ENCODE results near the gene APRT.

APRT gene

DNA sequence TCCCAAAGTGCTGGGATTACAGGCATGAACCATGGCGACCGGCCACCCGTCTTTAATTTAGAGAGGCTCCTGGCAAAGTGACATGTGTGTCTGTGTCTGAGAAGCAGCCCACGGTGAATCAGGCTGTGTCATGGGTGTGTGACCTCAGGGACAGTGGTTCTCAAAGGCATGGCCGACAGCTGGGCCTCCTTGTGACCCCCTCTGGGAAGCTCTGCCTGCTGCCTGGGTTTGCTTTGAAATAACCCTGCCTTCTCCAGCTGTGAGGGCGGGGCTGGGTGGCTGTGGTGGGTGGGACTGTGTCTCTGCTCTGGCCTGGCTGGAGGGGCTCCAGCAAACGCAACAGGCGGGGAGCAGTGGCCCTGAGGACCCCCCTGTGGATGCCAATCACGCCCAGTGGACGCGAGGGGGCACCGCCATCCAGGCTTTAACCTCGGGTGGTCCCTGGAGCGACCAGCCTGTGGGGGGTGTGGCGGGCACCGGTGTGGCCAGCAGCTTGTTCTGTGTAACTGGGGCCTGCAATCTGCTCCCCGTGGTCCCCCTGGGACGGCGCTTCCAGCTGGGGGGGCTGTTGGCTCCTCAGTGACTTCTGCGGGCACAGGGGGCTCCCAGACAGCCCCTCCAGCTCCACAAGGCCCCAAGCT, 8.8 kb upstream of the APRT start:
- no peak overlapping the region for H3K27ac ChIP-seq (ENCODE audit: low read depth, low read length)
- no peaks in the 10 kb centered on the region for H3K36me3 ChIP-seq (ENCODE audit: insufficient read depth, low read length)
- H3K9ac ChIP-seq (ENCODE audit: low read depth, low read length) = no peak overlapping the region
- H3K4me1 ChIP-seq (ENCODE audit: insufficient read depth, low read length) = no peaks in the 10 kb centered on the region
- 90% methylated on average over 20 of the region's 20 CpGs for WGBS
- H3K27me3 ChIP-seq (ENCODE audit: insufficient read depth, low read length) = no peaks in the 10 kb centered on the region
- no peaks in the 10 kb centered on the region for H3K9me3 ChIP-seq (ENCODE audit: insufficient read depth, low read depth, low read length)
- H3K4me3 ChIP-seq (ENCODE audit: low read length) = no peak overlapping the region

DNA sequence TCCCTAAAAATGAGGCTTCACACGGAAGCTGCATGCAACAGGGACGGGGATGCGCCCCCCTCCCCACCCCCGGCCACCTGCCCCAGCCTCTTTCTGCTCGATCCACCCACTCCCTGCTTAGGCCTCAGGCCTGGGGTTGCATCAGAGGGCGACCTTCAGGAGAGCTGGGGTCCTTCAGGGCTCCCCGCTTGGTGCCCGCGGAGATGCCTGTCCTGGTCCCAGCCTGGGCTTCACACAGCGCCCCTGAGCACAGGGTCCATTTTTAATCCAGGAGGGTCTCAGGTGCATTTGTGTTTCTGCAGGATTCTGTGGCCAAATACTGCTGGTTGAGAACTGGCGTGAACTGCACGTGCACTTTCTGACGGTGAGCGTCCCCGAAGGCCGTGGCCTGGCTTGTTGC, 7.4 kb upstream of the APRT start:
- WGBS = 88% methylated on average over 16 of the region's 16 CpGs
- Histone ChIP-seq H3K27me3 (ENCODE audit: insufficient read depth, low read length) (no peaks in the 10 kb centered on the region), H3K36me3 (ENCODE audit: insufficient read depth, low read length) (no peaks in the 10 kb centered on the region), H3K9me3 (ENCODE audit: insufficient read depth, low read depth, low read length) (no peaks in the 10 kb centered on the region), H3K4me1 (ENCODE audit: insufficient read depth, low read length) (no peaks in the 10 kb centered on the region), H3K9ac (ENCODE audit: low read depth, low read length) (no peak overlapping the region), H3K27ac (ENCODE audit: low read depth, low read length) (no peak overlapping the region), H3K4me3 (ENCODE audit: low read length) (no peak overlapping the region)

GRCh38 chr16:88818575-88818874, 6.8 kb upstream of the APRT start:
- no peaks in the 10 kb centered on the region for H3K9me3 ChIP-seq (ENCODE audit: insufficient read depth, low read depth, low read length)
- no peak overlapping the region for H3K4me3 ChIP-seq (ENCODE audit: low read length)
- H3K4me1 ChIP-seq (ENCODE audit: insufficient read depth, low read length) = no peaks in the 10 kb centered on the region
- no peak overlapping the region for H3K27ac ChIP-seq (ENCODE audit: low read depth, low read length)
- 95% methylated on average over 18 of the region's 18 CpGs for WGBS
- H3K9ac ChIP-seq (ENCODE audit: low read depth, low read length) = no peak overlapping the region
- H3K27me3 ChIP-seq (ENCODE audit: insufficient read depth, low read length) = no peaks in the 10 kb centered on the region
- no peaks in the 10 kb centered on the region for H3K36me3 ChIP-seq (ENCODE audit: insufficient read depth, low read length)

DNA sequence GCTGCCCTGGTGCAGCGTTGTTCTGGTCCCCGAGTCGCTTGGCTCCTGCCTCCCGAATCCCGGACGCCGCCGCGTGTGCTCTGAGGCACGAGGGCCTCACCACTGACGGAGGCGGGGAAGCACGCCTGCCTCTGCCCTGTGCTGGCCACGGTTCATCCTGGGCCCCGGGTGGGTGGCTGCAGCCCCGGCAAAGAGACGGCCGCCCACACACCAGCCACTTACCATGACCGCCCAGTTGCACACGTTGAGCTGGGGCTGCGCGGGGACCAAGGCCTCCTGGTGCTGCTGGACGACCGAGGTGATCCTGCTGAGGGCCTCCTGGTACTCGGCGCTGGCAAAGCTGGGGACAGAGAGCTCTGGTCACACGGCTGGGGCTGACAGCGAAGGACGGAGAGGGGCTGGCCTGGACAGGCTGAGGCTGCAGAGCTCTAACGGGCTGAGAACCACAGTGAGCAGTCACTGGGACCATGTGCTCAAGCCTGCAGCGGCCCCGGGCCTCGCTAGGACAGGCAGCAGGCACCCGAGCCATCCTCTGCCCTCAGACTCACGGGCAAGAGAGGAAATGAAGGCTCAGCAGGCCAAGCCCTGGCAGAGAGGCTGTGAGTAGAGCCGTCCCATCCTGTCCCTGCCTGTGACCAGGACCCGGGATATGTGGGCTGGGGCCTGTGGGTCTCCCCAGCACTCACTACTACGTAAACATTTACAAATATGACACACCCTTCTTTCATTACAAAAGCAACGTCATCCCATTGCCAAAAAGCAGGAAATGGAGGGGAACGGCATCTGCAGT, 6.3 kb upstream of the APRT start:
- Histone ChIP-seq H3K27ac (ENCODE audit: low read depth, low read length) (no peak overlapping the region), H3K9me3 (ENCODE audit: insufficient read depth, low read depth, low read length) (no peaks in the 10 kb centered on the region), H3K4me3 (ENCODE audit: low read length) (no peak overlapping the region), H3K9ac (ENCODE audit: low read depth, low read length) (no peak overlapping the region), H3K4me1 (ENCODE audit: insufficient read depth, low read length) (no peaks in the 10 kb centered on the region), H3K27me3 (ENCODE audit: insufficient read depth, low read length) (no peaks in the 10 kb centered on the region), H3K36me3 (ENCODE audit: insufficient read depth, low read length) (no peaks in the 10 kb centered on the region)
- 94% methylated on average over 40 of the region's 40 CpGs for WGBS

DNA sequence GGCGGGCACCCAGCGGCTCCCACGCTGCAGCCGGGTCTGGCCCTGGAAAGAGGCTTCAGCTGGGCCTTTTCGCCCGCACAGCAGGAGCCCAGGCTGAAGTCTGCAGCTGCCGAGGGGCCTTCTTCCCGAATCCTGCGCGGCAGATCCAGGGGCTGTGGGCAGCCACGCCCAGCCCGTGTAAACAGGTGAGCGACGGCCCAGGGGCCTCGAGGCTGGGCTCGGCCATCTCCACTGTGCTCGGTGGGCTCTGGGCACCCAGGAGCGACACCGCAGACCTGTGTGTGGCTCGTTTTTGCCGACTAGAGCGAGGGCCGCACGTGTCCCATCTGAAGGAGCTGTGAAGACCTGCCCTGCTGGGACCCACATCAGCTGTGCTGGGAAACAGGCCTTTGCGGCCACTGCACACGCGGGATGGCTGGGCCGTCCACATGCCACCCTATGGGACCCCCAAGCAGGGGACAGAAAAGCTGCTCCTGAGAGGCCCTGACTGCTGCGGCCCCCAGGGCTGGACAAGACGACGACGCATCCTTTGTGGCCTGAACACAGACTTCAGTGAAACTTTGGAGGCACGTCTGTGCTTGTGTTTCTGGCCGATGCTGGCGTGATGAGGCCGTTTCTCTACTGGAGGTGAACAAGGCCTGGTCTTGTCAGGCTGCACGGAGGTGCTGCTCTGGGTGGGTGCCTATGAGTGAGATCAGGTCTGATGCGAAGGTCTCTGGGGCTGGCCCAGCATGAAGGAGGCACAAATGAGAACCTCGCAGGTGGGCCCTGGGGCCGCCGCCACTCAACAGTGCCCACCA, 5.2 kb upstream of the APRT start:
- no peaks in the 10 kb centered on the region for H3K27me3 ChIP-seq (ENCODE audit: insufficient read depth, low read length)
- H3K4me3 ChIP-seq (ENCODE audit: low read length) = no peak overlapping the region
- no peak overlapping the region for H3K9ac ChIP-seq (ENCODE audit: low read depth, low read length)
- H3K27ac ChIP-seq (ENCODE audit: low read depth, low read length) = no peak overlapping the region
- no peaks in the 10 kb centered on the region for H3K36me3 ChIP-seq (ENCODE audit: insufficient read depth, low read length)
- H3K4me1 ChIP-seq (ENCODE audit: insufficient read depth, low read length) = no peaks in the 10 kb centered on the region
- no peaks in the 10 kb centered on the region for H3K9me3 ChIP-seq (ENCODE audit: insufficient read depth, low read depth, low read length)
- WGBS = 89% methylated on average over 41 of the region's 41 CpGs

DNA sequence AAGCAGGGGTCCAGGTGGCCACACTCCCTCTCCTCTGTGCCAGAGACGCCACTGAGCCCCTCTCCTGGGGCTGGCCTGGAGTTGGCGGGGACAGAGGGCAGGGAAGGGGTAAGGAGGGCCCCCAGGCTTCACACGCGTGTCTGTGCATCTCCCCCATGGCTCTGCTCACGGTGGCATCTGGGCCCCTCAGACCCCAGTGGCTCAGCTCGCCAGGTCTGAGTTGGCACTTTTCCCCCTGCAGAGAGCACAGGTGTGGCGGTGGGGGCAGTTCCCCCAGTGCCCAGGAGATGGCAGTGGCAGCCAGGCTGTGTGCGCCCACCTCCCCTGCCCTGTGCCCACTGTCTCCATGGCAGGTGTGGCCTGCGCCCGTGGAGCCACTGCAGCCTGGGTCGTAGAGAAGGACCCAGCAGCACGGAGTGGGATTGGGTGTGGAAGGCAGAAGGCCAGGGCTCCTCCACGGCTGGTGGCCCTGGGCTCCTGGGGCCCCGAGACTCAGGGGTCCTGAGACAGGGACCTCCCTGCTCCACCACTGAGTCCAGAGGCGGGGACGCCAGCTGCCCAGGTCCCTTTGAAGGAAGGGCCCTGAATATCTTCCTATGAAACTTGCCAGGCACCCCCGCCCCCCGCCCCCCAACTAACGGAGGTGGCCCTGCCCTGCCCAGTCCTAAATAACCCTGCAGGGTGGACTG, 4.3 kb upstream of the APRT start:
- H3K27me3 ChIP-seq (ENCODE audit: insufficient read depth, low read length) = no peaks in the 10 kb centered on the region
- H3K27ac ChIP-seq (ENCODE audit: low read depth, low read length) = no peak overlapping the region
- H3K4me3 ChIP-seq (ENCODE audit: low read length) = no peak overlapping the region
- WGBS = 79% methylated on average over 19 of the region's 19 CpGs
- no peaks in the 10 kb centered on the region for H3K4me1 ChIP-seq (ENCODE audit: insufficient read depth, low read length)
- H3K9me3 ChIP-seq (ENCODE audit: insufficient read depth, low read depth, low read length) = no peaks in the 10 kb centered on the region
- no peak overlapping the region for H3K9ac ChIP-seq (ENCODE audit: low read depth, low read length)
- H3K36me3 ChIP-seq (ENCODE audit: insufficient read depth, low read length) = no peaks in the 10 kb centered on the region

- Histone ChIP-seq H3K27me3 (ENCODE audit: insufficient read depth, low read length) (no peaks in the 10 kb centered on the region), H3K36me3 (ENCODE audit: insufficient read depth, low read length) (peaks cover 4% of the 10 kb centered on the region), H3K4me3 (ENCODE audit: low read length) (no peak overlapping the region), H3K4me1 (ENCODE audit: insufficient read depth, low read length) (no peaks in the 10 kb centered on the region), H3K9ac (ENCODE audit: low read depth, low read length) (no peak overlapping the region), H3K27ac (ENCODE audit: low read depth, low read length) (no peak overlapping the region), H3K9me3 (ENCODE audit: insufficient read depth, low read depth, low read length) (no peaks in the 10 kb centered on the region)
- WGBS = 91% methylated on average over 10 of the region's 10 CpGs
Measured at GRCh38 chr16:88815227-88815626, 3.5 kb upstream of the APRT start.

DNA sequence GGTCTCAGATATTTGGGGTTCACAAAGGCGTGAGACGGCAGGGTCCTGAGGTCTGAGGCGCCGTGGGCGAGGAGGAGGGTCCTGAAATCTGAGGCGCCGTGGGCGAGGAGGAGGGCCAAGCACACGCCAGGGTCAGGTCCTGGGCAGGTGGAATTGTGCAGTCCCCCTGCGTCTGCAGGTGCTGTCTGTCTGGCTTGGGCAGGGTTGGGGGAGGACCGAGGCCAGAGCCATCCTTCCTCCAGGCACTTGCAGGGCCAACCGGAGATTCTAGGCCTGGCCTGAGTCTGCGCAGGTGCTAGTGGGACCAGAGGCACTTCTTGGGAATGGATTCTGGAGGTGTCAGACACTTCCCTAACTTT, 2.4 kb upstream of the APRT start:
- WGBS = 88% methylated on average over 13 of the region's 13 CpGs
- Histone ChIP-seq H3K4me1 (ENCODE audit: insufficient read depth, low read length) (no peaks in the 10 kb centered on the region), H3K4me3 (ENCODE audit: low read length) (no peak overlapping the region), H3K27ac (ENCODE audit: low read depth, low read length) (no peak overlapping the region), H3K27me3 (ENCODE audit: insufficient read depth, low read length) (no peaks in the 10 kb centered on the region), H3K9ac (ENCODE audit: low read depth, low read length) (no peak overlapping the region), H3K36me3 (ENCODE audit: insufficient read depth, low read length) (peaks cover 15% of the 10 kb centered on the region), H3K9me3 (ENCODE audit: insufficient read depth, low read depth, low read length) (no peaks in the 10 kb centered on the region)

DNA sequence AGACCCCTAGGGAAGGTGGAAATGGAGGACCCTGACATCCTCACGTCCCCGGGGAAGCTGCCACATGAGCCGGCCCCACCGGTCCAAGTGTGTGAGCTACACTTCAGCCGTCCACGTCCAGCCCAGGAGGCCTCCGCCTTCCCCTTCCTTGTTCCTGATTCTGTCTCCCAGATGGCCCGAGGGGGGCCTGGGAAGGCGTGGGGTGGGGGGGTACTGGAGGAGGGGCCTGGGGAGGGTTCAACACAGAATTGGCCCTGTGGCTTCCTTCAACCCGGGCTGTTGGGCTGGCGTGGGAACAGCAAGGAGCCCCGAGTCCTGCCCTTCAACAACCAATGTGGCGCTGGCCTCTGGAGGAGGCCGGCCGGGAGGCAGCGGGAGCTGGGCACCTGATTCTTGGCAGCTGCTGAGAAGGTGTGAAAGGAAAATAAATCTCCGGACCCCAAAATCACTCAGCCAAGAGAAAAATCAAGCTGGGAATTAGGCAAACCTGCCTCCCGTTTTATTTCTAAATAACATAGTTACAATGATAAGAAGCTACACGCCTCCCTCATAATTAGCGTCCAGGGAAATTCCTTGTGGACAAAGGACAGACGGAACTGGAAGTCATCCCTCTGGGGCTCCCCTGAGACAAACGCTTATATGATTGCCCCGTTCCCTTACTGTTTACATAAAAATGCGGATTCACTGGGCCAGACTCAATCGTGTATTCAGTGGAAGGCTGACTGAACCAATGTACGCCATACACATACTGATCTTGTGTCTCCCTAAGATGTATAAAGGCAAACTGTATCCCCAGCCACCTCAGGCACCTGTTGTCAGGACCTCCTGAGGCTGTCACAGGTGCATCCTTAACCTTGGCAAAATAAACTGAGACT, 1.8 kb upstream of the APRT start:
- Histone ChIP-seq H3K27me3 (ENCODE audit: insufficient read depth, low read length) (no peaks in the 10 kb centered on the region), H3K27ac (ENCODE audit: low read depth, low read length) (no peak overlapping the region), H3K4me3 (ENCODE audit: low read length) (no peak overlapping the region), H3K9ac (ENCODE audit: low read depth, low read length) (no peak overlapping the region), H3K4me1 (ENCODE audit: insufficient read depth, low read length) (no peaks in the 10 kb centered on the region), H3K36me3 (ENCODE audit: insufficient read depth, low read length) (peaks cover 21% of the 10 kb centered on the region), H3K9me3 (ENCODE audit: insufficient read depth, low read depth, low read length) (no peaks in the 10 kb centered on the region)
- 86% methylated on average over 26 of the region's 26 CpGs for WGBS

DNA sequence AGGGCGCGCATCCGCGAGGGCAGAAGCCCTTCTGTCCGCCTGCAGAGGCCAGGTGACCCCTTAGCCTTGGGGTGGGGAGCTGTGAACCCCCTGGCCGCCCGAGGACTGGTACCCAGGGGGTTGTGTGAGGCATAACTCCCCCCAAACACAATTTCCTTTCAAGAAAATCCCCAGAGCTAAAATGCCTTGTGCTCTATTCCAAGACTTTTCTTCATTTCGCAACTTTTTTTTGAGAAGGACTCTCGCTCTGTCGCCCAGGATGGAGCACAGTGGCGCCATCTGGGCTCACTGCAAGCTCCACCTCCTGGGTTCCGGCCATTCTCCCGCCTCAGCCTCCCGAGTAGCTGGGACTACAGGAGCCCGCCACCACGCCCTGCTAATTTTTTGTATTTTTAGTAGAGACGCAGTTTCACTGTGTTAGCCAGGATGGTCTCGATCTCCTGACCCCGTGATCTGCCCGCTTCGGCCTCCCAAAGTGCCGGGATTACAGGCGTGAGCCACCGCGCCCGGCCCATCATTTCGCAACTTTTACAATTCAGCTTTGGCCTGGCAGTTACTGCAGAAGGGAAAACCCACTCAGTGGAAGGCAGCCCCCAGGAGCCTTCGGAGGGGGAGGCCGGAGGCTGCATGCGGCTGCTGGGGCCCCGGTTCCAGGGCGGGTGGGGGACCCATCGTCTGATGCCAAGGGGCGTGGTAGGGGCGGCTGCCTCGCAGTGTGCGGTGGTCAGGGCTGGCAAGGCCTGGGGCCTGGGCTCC, 963 bp upstream of the APRT start:
- peak overlapping the region; percentile 73 for H3K4me3 ChIP-seq (ENCODE audit: low read length)
- H3K9me3 ChIP-seq (ENCODE audit: insufficient read depth, low read depth, low read length) = no peaks in the 10 kb centered on the region
- H3K36me3 ChIP-seq (ENCODE audit: insufficient read depth, low read length) = peaks cover 29% of the 10 kb centered on the region
- no peaks in the 10 kb centered on the region for H3K4me1 ChIP-seq (ENCODE audit: insufficient read depth, low read length)
- no peaks in the 10 kb centered on the region for H3K27me3 ChIP-seq (ENCODE audit: insufficient read depth, low read length)
- WGBS = 55% methylated on average over 37 of the region's 37 CpGs
- peak overlapping the region; percentile 96 for H3K9ac ChIP-seq (ENCODE audit: low read depth, low read length)
- H3K27ac ChIP-seq (ENCODE audit: low read depth, low read length) = peak overlapping the region; percentile 98

Measured in HUES64 (cell line).